Endometrial microvascular endothelial cells (primary cell): Measurements from ENCODE around the gene NRBP1. TPM values are rescaled to one million over a fixed set of nuclear protein-coding genes. Genes with fewer than 3 reads are reported as not detected.
"Not testable (repeated sequence)": the region's sequence is repeated elsewhere in the genome, so short reads cannot be mapped to it uniquely, and the experiment has no call there.

Experiments
- in situ Hi-C: cut with HindIII; loops from 2 replicates; pipeline ENCODE4 v1.10.0; 2017; ENCODE audit warnings: low sequenced_read_pairs, low pct_unique_long_range_greater_than_20kb; ENCODE audit errors: inconsistent ontology term
- total RNA-seq: library from RNA; depleted of rRNA; stranded (reverse); fragments of >200 nt; gene quantifications from one replicate; pipeline ENCODE4 v1.2.3, GENCODE V29; 2015; ENCODE audit errors: inconsistent ontology term

NRBP1 gene
- total RNA-seq, 1 donor from 2014 or later: 111 TPM

DNA sequence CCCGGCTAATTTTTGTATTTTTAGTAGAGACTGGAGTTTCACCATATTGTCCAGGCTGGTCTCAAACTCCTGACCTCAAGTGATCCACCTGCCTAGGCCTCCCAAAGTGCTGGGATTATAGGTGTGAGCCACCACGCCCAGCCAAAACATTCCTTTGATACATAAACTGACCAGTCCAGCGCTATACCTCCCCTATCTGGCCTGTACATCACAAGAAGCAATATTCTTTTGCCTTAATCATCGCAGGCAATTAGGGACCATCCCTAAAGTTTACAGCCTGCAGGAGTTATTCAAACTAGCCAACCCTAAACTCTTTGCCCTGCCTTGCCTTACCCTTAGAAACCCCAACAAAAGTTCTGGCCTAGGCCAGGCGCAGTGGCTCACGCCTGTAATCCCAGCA, 12.3 kb upstream of the NRBP1 start:
- in situ Hi-C loops: no loop called here

- in situ Hi-C loops: no loop called here
Observed at GRCh38 chr2:27420996-27421395, 7.4 kb upstream of the NRBP1 start.

DNA sequence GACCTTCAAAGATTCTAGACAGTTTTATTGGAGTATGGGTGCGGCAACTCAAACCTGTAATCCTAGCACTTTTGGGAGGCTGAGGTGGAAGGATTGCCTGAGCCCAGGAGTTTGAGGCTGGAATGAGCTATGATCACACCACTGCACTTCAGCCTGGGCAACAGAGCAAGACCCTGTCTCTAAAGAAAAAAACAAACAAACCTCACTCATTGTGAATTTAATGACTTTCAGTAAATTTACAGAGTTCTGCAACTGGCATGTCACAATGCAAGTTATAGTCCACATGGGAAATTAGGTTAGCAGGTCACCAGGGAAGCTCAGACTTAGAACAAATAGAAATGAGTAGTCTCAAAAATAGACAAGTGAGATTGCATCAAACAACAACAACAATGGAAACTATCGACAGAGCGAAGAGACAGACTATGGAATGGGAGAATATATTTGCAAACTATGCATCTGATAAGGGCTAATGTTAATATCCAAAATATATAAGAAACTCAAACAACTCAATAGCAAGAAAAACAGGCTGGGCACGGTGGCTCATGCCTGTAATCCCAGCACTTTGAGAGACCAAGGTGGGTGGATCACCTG, 6.7 kb upstream of the NRBP1 start:
- in situ Hi-C loops: no loop called here

DNA sequence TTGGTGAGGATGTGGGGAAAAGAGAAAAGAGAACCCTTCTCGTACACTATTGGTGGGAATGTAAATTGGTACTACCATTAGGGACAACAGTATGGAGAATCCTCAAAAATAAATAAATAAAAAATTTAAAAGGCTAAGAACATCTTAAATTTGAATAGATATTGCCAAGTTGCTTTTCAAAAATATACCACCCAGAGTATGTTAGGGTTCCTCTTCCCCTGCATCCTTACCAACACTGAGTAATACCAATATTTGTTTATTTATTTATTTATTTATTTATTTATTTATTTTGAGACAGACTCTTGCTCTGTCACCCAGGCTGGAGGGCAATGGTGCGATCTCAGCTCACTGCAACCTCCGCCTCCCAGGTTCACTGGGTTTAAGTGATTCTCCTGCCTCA, 5.5 kb upstream of the NRBP1 start:
- in situ Hi-C loops: no loop called here

- in situ Hi-C loops: not testable (repeated sequence)
Observed at GRCh38 chr2:27425039-27425438, 3.4 kb upstream of the NRBP1 start.

DNA sequence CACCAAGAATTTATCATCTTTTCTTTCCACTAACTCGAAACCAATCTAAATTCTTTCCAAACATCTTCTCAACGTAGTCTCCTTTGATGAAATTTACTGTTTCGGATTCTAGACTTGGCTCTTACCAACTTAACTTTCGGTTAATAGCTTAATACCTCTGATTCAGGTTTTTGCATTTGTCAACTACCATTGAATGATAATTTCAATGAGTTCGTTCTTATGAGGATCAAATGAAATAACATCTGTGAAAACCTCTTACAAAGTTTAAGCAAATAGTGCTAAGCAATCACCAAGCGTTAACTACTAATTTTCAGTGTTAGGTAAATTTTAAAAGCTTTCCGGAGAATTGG, 593 bp upstream of the NRBP1 start:
- in situ Hi-C loops: no loop called here

- in situ Hi-C loops: no loop called here
Observed at GRCh38 chr2:27428978-27429541, 629 bp downstream of the NRBP1 start.

GRCh38 chr2:27431395-27431794, 3.0 kb downstream of the NRBP1 start:
- in situ Hi-C loops: no loop called here

GRCh38 chr2:27435628-27436027, 7.2 kb downstream of the NRBP1 start:
- in situ Hi-C loops: no loop called here

- in situ Hi-C loops: no loop called here
Observed at GRCh38 chr2:27441226-27441926, 12.9 kb downstream of the NRBP1 start.

- in situ Hi-C loops: no loop called here
Observed at GRCh38 chr2:27441958-27442919, 13.8 kb downstream of the NRBP1 start, which contains the start of gene KRTCAP3. KRTCAP3 (plus strand) TSS chr2:27442381; CDS start chr2:27442413, 32 bp downstream.

DNA sequence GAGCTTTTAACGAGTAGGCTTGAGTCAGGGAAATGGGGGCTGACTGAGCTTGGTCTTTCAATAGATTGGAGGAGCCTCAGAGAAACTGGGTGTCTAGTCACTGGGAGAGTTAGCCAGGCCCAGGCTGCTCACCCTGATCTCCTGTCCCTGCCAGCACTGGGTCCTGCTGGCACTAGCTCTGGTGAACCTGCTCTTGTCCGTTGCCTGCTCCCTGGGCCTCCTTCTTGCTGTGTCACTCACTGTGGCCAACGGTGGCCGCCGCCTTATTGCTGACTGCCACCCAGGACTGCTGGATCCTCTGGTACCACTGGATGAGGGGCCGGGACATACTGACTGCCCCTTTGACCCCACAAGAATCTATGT, 14.5 kb downstream of the NRBP1 start:
- in situ Hi-C loops: no loop called here

- in situ Hi-C loops: no loop called here
Observed at GRCh38 chr2:27445155-27445554, 16.7 kb downstream of the NRBP1 start.

DNA sequence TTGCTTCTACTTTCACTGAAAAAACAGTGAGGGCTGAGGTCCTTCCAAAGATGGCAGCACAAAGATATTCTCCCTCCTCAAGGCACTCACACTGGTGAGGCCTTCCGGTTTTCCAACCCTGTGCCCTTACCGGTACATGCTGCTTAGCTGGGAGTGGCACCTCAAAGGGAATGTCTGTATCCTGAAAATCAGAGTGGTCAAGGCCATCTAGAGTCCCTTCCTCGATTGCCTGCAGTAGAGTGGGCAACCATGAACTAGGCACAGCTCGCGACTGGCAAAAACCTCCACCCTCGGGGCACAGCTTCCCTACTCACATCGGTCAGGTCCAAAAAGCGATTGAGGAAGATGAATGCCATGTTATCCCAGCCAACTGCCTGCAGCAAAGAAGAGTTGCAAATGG, 17.2 kb downstream of the NRBP1 start:
- in situ Hi-C loops: no loop called here

DNA sequence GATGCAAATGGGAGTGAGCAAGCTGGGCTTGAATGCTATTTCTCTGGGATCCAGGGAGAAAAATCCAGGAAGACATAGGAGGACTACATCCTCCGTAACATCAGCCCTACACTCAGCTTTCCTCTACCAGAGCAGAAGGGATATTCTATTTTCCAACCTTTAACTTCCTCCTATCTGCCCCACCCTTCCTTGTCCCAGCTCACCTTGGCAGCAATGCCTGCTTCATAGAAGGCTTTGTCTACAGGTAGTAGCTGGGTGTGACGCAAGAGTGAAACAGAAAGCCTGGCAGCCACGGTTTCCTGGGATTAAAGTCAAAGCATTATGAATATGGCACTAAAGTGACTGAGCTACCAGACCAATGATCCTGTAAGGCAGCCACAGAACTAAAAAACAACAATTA, 17.6 kb downstream of the NRBP1 start:
- in situ Hi-C loops: no loop called here

DNA sequence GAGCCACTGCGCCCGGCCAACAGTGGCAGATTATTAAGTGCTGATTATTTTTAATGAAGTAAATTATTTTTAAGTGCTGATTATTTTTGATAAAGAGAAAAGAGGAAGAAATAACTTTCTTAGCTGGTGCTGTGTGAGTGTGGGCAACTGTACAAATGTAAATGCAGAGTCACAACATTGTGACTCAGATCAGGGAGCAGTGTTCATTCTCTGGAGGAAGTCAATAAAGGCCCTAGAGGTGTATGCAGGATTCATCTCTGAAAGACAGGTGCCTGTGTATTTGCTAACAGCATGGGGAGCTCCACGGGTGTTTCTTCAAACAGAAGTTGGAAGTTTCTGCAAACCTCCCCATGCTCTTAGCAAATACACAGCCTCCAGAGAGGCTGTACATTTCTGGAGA, 19.9 kb downstream of the NRBP1 start:
- in situ Hi-C loops: no loop called here

- in situ Hi-C loops: no loop called here
Observed at GRCh38 chr2:27451095-27451494, 22.7 kb downstream of the NRBP1 start.

DNA sequence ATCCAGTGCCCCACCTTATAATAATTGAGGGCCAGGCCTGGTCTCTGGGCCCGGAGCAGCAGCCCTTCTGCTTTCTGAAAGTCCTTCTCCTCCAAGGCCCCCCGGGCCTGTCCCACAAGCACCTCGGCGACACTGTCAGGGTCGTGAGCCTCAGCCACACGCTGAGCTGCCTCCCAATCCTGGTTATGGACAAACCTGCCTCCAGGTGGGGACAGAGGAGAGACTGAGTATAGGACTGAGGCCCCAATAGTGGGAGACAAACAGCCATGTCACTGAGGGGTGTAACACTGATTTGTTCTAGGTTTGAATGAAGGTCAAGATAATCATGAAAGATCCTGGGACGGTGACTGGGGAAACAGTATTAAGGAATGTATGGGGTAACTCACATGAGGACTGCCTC, 25.5 kb downstream of the NRBP1 start:
- in situ Hi-C loops: no loop called here

GRCh38 chr2:27461118-27461517, 32.7 kb downstream of the NRBP1 start:
- in situ Hi-C loops: no loop called here

GRCh38 chr2:27464443-27464842, 36.0 kb downstream of the NRBP1 start:
- in situ Hi-C loops: no loop called here
